T-helper 2 cell (primary cell): ENCODE measurements around the gene IFT81.
"Not testable (repeated sequence)": the region's sequence is repeated elsewhere in the genome, so short reads cannot be mapped to it uniquely, and the experiment has no call there.

Experiments used
- DNase-seq, 5 experiments: peaks; one replicate each; pipeline versions ENCODE4 v3.0.0 to v3.0.0-alpha.2; 2012 to 2022

IFT81 gene

DNA sequence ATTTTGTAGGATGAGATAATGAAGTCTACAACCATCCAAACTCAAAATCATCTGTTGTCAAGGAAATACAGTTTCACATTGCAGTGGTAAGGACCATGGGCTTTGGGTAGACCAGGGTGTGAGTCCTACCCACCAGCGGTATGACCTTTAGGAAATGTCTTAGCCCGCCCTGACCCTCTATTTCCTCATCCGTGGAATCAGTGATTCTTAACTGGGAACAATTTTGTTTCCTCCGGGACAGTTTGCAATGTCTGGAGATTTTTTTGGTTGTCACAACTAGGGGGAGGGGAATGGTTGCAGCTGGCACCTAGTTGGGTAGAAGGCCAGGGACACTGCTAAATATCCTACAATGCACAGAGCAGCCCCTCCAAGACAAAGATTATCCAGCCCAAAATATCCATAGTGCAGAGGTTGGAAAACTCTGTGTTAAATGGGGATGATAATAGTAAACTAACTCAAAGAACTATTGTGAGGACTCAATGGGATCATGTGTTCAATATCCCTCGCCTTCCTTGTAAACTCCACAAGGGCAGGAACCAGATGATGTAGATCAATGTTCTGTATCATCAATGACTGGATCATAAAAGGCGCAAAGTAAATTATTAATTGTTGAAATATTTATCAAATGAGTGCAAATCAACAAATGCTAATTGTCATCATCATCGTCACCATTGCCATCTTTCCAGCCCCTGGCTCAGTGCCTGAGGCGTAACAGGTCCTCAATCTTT lies 15.7 kb upstream of the IFT81 start:
- no peak for DNase-seq

DNA sequence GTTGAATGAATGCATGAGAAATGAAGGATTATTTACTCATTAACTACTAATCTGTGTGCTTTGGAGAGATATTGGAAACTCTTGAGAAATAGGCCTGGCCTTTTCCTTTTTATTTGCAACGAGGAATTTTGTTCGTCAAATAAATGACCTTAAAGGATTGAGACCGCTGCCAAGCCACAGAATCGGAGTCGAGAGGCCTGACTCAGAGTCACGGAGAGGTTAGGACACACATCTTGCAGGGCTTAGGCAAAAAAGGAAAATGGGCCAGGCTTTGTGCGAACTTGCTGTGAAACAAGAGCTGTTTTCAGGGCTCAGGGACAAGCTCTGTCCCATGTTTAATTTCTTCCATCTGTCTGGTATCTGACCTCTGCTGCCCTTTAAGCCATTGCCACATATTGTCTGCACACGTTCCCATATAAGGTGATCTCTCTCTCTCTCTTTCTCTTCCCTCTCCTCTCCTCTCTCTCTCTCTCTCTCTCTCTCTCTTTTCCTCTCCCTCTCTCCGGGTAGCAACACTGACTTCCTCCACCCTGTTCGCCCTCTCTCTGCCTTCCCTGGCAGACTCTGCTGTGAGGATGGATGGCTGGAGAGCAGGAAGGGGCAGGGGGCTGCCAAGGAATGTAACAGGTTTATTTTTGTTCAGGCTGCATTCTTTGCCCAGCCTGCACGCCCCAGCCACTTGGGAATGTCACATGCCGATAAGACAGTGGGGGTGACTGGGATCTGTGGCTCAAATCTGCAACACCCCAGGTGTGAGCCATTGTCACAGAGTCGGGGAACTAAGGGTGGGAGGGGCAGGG lies 14.9 kb upstream of the IFT81 start:
- no peak for DNase-seq

DNA sequence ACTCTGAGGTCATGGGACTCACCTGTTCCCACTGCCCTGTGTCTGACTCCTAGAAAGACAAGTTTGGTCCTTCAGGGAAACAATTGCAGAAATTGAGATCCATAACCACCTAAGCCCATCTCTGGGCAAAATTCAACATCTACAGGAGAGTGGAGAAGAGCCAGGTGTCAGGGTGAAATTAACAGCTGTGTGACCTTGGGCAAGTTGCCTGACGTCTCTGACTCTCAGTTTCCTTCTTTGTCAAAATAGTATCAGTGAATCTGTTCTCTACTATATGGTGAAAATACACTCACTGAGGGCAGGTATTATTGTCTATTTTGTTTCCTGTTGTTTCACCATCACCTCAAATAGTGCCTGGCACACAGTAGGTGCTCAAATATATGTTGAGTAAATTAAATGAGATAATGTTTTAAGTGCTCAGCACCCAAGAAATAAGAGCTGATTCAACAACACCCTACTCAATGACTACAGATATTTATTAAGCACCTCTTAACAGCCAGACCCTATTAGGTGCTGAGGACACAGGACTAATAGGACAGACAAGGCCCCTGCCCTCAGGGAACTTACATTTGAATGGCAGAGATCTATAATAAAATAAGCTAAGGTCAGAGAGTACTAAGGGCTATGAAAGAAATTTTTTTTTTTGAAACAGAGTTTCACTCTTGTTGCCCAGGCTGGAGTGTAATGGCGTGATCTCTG lies 14.2 kb upstream of the IFT81 start:
- DNase-seq = no peak

DNA sequence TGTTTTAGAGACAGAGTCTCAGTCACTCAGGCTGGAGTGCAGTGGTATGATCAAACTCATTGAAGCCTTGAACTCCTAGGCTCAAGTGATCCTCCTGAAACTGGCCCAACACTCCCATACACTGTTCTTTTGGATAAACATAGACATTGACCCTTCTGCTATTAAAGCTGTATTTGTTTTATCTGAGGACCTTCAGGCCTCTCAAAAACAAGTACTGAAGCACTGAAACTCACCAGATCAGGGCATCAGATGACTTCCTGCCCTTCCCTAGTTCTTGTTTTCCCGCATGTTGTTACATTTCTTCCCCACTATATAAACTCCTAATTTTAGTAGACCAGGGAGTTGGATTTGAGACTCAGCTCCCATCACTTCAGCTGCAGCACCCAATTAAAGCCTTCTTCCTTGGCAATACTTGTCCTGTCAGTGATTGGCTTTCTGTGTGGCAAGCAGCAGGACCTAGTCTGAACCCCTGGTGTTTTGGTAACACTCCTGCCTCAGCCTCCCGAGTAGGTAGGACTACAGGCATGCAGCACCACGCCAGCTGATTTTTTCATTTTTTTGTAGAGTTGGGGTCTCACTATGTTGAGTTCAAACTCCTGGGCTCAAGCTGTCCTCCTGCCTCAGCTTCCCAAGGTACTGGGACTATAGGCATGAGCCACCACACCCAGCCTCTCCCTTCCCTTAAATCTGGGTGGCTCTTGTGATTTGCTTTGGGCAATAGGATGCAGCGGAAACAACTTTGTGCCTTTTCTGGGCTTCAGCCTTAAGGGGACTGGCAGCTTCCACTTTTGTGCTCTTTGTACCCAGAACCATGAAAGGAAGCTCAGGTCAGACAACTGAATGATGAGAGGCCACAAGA lies 12.5 kb upstream of the IFT81 start:
- DNase-seq = no peak

DNA sequence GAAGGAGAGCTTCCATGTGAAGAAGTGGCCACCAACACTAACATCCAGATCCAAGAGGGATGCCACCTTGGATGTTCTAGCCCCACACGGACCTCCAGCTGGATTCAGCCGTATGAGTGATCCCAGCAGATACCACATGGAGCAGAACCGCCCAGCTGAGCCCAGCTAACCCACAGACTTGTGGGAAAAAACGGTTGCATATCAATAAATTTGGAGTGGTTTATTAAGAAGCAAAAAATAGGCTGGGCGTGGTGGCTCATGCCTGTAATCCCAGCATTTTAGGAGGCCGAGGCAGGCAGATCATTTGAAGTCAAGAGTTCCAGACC lies 11.9 kb upstream of the IFT81 start:
- DNase-seq = no peak

DNA sequence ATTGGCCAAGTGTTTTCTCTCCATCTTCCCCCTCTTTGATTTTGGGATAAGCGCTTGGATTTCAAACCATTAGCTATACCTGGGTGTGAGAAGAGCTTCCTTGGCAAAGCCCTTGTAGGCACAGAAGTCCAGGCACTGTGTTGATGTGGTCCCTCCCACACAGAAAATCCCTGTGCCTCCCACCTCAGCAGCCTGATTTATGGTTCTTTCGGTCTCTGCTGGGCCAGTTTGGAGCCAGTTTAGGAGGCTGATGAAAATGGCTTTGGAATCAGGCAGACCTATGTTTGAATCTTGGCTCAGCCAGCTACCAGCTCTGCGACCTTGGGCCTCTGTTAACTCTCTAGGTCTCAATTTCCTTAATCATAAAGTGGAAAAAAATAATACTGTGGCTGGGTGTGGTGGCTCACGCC lies 9.6 kb upstream of the IFT81 start:
- DNase-seq = no peak

DNA sequence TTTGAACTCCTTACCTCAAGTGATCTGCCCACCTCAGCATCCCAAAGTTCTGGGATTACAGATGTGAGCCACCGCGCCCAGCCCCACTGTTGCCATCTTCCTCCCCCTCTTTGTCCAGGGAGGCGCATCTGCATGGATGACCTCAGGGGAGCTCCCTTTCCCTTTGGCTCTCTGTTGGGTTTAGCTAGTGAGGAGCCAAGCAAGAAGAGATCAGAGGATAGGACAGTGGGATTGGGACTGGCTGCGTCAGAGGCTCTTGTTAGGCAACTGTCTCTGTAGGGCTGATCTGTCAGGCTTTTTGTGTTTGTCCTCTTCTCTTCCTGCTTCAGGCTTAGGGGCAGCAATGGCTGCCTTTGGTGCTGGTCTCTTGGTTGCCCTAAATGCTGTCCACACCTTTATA lies 8.5 kb upstream of the IFT81 start:
- no peak for DNase-seq

DNA sequence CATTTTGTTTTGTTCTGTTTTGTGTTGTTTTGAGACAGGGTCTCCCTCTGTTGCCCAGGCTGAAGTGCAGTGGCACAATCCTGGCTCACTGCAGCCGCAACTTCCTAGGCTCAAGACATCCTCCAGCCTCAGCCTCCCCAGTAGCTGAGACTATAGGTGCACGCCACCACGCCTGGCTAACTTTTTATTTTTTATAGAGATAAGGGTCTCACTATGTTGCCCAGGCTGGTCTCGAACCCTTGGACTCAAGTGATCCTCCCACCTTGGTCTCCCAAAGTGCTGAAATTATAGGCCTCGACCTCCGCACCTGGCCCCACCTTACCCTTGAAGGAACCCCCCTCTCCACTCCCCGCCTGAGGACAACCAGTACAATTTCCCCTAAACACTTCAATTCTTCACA lies 7.5 kb upstream of the IFT81 start:
- DNase-seq = no peak

DNA sequence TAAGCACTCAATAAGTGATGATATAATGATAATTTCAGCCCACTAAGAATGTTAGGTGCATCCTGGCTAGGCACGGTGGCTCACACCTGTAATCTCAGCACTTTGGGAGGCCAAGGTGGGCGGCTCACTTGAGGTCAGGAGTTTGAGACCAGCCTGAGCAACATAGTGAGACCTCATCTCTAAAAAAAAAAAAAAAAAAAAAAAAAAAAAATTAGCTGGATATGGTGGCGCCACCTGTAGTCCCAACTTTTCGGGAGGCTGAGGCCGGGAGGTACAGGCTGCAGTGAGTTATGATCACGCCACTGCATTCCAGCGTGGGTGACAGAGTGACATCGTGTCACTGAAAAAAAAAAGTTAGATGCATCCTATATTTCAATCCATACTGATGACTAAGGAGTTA lies 6.9 kb upstream of the IFT81 start:
- not testable (repeated sequence) for DNase-seq

DNA sequence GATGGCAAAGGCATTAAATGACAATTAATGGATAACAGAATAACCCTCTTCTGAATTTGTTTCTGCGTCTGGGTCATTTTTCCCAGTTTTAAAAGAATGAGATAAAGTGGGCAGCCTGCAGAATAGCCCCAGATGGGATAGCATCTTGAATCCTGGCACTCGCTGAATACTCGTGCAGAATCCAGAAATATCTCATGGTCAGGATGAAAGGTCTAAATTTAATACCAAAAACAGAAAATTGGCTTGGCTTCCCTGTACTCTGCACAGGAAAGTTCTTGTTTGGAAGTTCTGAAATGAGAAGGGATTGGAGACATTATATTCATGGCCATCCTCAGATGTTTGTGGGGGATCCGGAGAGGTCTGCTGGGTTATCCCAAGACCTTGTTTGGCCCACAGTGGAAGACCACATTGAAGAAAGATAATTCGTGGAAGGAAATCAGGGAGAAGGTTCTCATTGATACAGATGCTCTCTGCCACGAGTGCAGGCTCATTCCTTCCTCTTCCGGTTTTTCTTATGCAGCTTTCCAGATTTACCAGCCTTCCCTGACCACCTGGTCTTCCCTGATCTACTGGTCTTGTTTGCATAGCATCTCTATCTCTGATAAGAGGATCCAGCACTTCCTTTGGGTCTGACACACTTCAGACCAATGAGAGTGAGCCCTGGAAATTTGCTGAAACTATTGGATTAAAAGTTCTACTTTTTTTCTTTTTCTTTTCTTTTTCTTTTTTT lies 6.0 kb upstream of the IFT81 start:
- DNase-seq = no peak

DNA sequence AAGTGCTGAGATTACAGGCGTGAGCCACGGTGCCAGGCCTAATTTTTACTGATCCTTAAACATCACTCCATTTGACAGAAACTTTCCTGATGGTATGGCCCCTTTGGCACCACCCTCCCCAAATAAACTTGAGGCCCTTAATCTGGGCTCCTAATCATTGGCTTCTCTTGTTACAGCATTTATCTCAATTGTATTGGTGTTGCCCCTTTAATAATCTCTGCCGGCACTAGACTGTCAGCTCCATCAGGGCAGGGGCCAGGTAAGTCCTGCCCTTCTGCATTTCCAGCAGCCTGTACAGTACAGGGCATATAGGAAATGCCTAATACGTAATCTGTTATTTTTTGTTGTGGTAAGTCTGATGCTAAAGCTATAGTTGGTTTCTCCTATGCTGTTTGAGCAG lies 1.2 kb upstream of the IFT81 start:
- DNase-seq = no peak

DNA sequence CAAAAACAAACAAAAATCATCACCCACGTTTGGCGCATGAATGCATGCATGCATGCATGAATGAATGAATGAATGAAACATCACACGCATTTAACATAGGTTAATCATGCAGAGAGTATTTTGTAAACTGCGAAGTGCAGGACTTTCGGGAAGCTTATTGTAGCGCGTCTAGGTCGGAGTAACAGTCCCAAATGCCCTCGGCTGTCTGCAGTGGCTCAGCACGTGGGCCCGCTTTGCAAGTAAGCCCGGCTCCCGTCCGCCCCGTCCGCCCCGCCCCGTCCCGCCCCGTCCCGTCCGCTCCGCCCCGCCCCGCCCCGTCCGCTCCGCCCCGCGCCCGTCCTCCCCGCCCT lies 263 bp upstream of the IFT81 start:
- no peak for DNase-seq

DNA sequence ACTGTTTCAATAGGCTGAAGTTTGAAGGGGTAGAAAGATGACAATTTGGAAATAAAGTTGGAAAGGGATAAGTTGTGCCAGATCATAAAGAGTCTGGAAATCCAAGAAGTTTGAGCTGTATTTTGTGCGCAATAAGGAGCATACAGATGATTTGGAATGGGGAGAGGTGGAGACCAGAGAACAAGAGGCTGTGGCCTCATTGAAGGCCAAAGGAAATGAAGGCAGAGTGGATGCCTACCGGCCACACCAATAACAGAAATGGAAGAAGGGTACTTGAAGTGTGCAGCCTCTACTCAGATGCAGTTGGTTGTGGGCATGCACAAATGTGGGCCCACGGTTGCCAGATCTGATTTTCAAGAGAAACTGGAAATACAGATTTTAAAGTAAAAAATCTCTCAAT lies 2.4 kb downstream of the IFT81 start:
- no peak for DNase-seq

DNA sequence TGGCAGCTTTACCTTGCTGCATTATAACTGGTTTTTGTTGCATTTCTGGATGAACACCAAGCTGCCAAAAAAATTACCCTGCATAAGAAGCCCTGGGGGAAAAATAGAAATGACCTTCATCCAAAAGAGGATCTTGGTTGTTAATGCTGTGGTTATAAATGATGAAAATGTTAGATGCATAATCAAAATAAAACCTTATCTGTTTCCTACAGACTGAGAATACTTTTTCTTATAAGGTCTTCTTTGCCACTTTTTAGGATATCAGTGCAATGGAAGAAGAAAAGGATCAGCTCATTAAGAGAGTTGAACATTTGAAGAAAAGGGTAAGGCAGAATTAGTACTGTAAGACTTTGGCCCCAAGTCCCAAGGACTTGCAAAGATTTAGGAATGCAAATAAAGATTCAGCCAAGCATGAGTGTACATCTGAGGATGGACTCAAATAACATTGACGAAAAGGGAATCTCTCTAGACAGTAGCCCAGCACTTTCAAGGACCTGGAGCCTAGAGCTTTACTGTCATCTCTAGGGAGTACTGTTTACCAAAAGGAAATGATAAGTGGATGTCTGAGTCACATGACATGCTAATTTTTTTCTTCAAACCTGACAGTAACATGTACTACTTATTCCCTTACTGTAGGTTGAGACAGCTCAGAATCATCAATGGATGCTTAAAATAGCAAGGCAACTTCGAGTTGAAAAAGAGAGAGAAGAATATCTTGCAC lies 10.7 kb downstream of the IFT81 start:
- peak in 1 of 5 experiments; percentile 15 for DNase-seq

DNA sequence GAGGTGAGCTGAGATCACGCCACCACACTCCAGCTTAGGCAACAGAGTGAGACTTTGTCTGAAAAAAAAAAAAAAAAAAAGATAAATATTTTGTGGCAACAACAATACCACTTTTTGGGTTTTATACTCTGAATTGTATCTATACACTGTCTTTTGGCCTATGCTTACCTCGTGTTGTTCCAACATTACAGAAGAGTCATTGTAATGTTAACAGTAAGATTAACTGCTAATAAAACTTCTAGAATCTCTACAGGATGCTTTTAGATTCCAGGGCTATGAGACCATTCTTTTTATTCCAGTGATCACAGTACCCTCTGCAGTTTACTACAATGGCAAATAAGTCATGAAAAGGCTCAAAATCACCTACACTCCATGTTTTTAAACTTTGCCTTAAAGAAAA lies 11.6 kb downstream of the IFT81 start:
- no peak for DNase-seq

DNA sequence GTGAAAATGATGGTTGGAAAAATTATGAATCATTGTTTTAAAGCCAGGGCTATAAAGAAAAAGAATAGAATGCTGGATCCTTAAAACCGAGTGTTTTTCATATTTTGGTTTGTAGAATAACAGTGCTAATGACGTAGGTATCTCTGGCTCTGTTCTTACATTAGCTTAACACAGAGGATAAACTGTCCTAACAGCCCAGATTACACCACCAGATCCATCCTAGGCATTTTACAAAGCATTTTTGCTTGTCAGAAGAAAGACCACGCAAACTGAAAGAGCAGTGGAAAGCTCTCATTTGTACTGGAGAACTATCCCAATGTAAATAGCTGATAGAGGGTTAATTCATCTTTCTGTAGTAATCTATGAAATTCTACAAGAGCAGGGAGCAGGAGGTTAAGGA lies 13.6 kb downstream of the IFT81 start:
- DNase-seq = no peak

DNA sequence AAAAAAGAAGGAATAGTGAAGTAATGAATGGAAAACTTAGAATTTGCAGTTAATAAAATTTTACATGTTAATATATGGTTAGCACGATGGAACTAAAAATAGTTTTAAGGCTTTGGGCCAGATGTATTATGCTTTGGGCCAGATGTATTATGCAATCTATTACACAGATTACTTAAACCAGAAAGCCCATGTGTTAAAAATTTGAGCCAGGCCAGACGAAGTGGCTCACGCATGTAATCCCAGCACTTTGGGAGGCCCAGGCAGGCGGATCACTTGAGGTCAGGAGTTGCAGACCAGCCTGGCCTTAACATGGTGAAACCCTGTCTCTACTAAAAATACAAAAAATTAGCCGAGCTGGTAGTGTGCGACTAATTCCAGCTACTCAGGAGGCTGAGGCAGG lies 17.2 kb downstream of the IFT81 start:
- no peak for DNase-seq

DNA sequence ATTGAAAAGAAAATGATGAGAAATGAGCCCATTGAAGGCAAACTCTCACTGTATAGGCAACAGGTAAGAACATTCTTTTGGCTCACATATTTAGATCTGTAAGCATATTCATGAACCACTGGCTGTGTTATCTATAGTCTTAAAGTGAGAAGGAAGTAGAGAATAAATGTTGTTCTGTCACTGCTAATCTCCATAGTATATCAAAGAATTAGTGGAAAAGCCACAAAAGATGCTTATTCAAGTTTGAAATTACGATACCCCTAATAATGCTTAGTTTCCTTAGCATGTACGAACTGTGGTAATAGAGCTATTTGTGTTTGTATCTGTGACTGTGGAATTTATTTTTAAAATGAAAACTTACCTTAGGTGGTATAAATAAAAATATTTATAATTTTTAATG lies 22.8 kb downstream of the IFT81 start:
- DNase-seq = no peak

DNA sequence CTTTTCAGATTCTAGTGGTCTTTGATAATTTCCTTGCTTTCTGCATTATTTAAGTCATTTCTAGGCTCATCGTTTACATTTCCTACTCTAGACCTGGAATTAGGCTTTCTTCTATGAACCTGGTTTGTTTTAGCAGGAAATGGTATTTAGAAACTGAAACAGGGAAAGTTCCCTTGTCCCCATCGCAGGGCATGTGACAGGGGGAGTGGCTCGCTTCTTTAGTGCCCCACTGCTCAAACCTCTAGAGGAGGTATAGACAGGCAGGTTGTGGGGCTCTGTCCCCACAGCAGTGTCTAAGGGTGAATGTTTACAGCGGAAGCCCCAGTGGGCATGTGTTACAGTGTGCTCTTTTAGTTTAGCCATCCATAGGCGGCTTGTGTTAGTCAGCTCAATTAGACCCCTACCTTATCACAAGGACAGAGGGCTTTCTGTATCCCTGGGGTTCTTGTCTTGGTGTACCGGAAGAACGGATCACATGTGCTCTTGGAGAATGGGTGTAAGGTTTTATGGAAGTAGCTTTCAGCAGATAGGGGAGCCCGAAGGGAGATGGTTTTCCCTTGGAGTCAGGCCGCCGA lies 25.0 kb downstream of the IFT81 start:
- peak in 1 of 5 experiments; percentile 10 for DNase-seq

DNA sequence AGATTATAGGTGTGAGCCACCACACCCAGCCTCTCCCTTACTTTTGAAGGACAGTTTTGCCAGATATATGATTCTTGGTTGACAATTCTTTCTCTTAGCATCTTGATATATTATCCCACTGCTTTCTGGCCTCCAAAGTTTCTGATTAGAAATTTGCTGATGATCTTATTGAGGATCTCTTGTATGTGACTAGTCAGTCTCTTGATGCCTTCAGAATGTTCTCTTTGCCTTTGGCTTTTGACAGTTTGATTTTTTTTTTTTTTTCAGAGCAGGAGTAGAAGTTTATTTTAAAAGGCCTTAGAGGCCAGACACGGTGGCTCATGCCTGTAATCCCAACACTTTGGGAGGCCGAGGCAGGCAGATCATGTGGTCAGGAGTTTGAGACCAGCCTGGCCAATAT lies 32.6 kb downstream of the IFT81 start:
- DNase-seq = no peak

DNA sequence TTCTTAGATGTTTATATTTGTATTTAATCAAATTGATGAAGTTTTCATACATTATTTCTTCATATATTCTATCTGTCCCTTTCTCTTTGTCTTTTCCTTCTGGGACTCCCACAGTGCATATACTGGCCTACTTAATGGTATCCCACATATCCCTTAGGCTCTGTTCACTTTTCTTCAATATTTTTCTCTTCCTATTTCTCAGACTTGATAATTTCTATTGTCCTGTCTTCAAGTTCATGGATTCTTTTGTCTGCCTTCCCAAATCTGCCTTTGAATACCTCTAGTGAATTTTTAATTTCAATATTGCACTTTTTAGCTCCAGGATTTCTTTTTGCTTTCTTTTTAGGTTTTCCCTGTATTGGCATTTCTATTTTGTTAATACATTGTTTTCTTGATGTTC lies 33.4 kb downstream of the IFT81 start:
- no peak for DNase-seq
